NT2/D1 (cell line): Measurements from ENCODE around the gene PKDCC.

Experiments used
- DNase-seq: peaks from one replicate; pipeline ENCODE4 v3.0.0-alpha.2; 2011; ENCODE audit warnings: low read depth, low spot score
- H3K27me3 ChIP-seq: 2 replicates; pipeline ENCODE4 v1.6.0; 2011; ENCODE audit warnings: mild to moderate bottlenecking; ENCODE audit not compliant: insufficient read length, insufficient read depth
- H3K36me3 ChIP-seq: 2 replicates; pipeline ENCODE4 v1.6.1; 2011; ENCODE audit warnings: mild to moderate bottlenecking, low read length, mixed read lengths; ENCODE audit not compliant: insufficient read depth, insufficient read length
- H3K4me1 ChIP-seq: 2 replicates; pipeline ENCODE4 v1.5.1; 2011; ENCODE audit not compliant: insufficient read depth, insufficient read length
- H3K4me3 ChIP-seq: 2 replicates; pipeline ENCODE4 v1.5.1; 2011; ENCODE audit warnings: low read depth; ENCODE audit not compliant: insufficient read length
- H3K9ac ChIP-seq: 2 replicates; pipeline ENCODE4 v1.6.0; 2011; ENCODE audit warnings: low read depth; ENCODE audit not compliant: insufficient read length
- H3K9me3 ChIP-seq: 2 replicates; pipeline ENCODE4 v1.5.1; 2011; ENCODE audit warnings: mild to moderate bottlenecking, low read length; ENCODE audit not compliant: insufficient read depth
- SUZ12 ChIP-seq: IDR thresholded peaks from 2 replicates; pipeline ENCODE4 v1.6.1; 2011; ENCODE audit not compliant: insufficient read length, insufficient read depth; ENCODE audit errors: extremely low read depth
- YY1 ChIP-seq: IDR thresholded peaks from 2 replicates; pipeline ENCODE4 v1.6.1; 2011; ENCODE audit not compliant: insufficient read length, insufficient read depth
- ZNF274 ChIP-seq: IDR thresholded peaks from 2 replicates; pipeline ENCODE4 v1.6.1; 2011; ENCODE audit warnings: mild to moderate bottlenecking, low read depth, low read length

The PKDCC gene

DNA sequence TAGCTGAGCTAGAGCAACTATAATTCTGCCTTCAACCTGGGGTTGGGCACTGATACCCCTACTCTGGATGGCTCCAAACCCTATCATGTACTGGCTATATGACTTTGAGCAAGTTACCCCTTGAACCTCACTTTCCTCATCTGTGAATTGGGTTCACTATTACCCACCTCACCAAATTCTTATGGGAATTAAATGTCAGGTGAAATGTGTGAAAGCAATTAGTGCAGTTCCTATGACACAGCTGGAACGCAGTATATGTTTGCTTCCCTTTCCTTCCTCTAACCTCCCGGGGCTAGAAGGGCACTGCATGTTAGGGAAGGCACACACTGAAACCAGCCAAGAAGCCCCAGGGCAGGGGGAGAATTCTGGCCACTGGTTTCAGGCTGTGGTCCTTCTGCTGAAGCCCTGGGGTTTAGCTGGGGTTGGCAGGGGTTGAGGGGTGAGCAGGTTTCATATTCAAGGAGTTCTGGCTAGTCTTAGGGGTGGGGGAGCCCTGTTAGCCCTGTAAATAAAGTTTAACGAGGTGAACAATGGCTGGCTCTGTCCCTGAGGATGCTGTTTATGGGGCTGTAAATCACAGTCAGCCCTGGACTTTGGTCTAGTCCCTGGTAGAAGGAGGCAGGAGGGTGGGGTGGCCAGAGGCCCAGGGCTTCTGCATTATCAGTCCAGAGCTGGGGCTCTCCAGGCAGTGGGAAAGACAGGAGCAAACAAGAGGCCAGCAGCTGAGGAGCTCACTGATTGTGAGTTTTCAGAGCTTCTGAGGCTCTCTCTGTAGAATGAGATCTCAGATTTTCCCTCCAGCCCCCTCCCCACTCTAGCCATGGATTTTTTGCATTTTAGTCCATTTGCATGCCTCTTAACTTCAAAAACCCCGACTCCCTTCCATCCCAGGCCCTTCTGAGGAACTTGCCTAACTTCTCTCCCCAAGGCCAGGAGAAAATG, 8.0 kb downstream of the PKDCC start:
- TF ChIP-seq ZNF274 (no peak), YY1 (no peak), SUZ12 (no peak)
- DNase-seq = no peak
- no peaks in the 10 kb centered on the region for H3K9me3 ChIP-seq
- H3K4me1 ChIP-seq = peaks cover 29% of the 10 kb centered on the region
- H3K27me3 ChIP-seq = no peaks in the 10 kb centered on the region
- peaks cover 70% of the 10 kb centered on the region for H3K36me3 ChIP-seq
- H3K4me3 ChIP-seq = no peak overlapping the region
- H3K9ac ChIP-seq = peak overlapping the region; percentile 28

DNA sequence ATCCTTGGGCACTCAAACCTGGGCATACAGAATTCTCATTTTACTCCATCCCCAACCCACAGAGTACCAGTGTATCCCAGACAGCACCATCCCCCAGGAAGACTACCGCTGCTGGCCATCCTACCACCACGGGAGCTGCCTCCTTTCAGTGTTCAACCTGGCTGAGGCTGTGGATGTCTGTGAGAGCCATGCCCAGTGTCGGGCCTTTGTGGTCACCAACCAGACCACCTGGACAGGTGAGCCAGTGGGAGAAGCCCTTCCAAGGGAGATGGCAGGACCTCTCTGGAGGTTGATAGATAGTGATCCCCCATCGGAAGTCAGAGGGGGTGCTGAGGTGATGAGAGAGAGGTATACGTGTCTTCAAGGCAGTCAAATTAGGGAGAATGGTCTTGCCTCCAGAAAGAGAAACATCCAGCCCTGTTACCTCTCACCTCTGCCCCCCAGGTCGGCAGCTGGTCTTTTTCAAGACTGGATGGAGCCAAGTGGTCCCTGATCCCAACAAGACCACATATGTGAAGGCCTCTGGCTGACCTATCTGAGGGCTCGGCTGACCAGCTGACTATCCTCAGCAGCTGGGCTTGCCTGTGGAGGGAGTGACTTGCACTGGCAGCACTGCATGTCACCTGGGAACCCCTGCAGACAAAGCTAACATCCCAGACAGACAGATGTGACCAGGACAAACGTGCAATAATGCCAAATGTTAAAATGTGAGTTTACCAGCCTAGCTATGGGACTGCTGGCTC, 9.5 kb downstream of the PKDCC start:
- no peaks in the 10 kb centered on the region for H3K9me3 ChIP-seq
- no peaks in the 10 kb centered on the region for H3K27me3 ChIP-seq
- TF ChIP-seq SUZ12 = no peak
- no peak for TF ChIP-seq ZNF274
- no peak for TF ChIP-seq YY1
- H3K4me1 ChIP-seq = peaks cover 24% of the 10 kb centered on the region
- H3K36me3 ChIP-seq = peaks cover 64% of the 10 kb centered on the region
- H3K9ac ChIP-seq = no peak overlapping the region
- no peak for DNase-seq
- H3K4me3 ChIP-seq = no peak overlapping the region

DNA sequence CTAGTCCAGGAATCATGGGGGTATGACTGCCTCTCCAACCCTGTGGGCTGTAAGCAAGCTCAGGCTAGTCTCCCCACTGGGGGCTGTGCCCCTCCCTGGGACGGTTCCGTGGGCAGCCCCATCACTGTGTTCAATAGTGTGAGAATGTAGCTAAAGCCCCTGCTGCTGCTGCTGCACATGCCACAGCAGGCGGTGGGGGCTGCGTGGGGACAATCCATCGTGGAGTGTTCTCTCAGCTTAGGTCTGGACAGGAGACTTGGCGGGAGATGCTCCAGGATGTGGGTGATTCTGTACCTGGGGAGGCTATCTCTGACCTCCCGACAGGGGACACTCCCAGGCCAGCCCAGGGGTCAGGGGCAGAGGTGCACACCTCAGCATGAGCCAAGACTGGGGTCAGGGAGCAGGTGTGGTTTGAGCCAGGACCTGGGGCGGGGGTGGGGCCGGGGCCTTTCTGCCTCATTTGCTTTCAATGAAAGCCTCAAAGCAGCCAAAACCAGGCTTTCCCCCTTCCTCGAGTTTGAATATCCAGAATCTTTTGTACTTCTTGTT, 10.2 kb downstream of the PKDCC start:
- Histone ChIP-seq H3K27me3 (no peaks in the 10 kb centered on the region), H3K9me3 (no peaks in the 10 kb centered on the region), H3K4me1 (peaks cover 20% of the 10 kb centered on the region), H3K9ac (no peak overlapping the region), H3K4me3 (no peak overlapping the region), H3K36me3 (peaks cover 64% of the 10 kb centered on the region)
- no peak for TF ChIP-seq ZNF274
- TF ChIP-seq YY1 = no peak
- TF ChIP-seq SUZ12 = no peak
- DNase-seq = no peak

DNA sequence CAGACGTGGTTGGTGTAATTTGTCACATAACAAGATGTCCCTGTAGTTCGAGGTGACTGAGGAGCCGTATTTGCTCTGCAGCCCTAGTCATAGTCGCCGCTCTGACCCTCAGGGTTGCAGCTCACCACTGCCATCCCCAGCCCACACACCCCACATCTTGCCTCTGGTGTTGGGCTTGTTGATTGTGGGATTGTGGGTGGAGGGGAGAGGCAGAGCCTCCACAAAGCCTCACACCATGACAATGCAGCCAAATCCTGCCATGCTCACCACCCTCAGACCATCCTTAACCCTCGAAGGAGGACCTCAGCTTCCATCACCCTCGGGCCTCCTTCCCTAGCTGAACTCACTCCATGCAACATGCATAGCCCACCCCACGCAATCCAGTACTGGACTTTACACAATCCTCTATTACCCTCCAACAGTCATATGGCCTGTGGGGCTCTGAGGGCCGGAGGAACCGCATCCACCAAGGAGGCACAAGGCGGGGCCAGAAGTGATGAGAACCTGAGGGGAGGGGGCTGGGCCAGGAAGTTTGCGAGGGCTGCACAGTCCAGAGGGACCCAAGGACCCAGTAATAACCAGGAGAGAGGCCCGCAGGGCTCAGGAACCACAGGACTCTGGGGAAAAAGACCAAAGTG, 11.6 kb downstream of the PKDCC start:
- H3K4me1 ChIP-seq = peaks cover 6% of the 10 kb centered on the region
- H3K4me3 ChIP-seq = no peak overlapping the region
- H3K9me3 ChIP-seq = no peaks in the 10 kb centered on the region
- TF ChIP-seq SUZ12 (no peak), YY1 (no peak), ZNF274 (no peak)
- no peak for DNase-seq
- no peaks in the 10 kb centered on the region for H3K27me3 ChIP-seq
- H3K9ac ChIP-seq = no peak overlapping the region
- peaks cover 54% of the 10 kb centered on the region for H3K36me3 ChIP-seq

DNA sequence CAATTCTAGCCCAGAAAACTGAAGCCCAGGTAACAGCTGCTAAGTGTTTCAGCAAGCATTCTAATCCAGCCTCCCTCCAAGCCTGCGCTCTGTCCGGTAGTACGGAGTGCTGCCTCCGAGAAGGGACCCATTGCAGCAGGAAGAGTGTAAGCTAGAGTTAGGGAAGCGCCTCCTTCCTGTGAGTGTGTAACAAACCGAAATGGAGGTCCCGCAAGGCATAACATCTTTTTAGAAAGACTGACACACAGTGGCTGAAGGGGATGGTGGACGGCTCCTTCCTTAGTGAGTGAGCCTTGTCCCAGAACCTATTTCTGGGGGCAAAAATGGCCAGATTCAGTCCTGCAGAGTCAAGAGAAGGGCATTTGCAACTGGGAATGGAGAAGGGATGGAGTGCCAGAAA, 12.2 kb downstream of the PKDCC start:
- DNase-seq = no peak
- Histone ChIP-seq H3K36me3 (peaks cover 48% of the 10 kb centered on the region), H3K9me3 (no peaks in the 10 kb centered on the region), H3K9ac (no peak overlapping the region), H3K4me3 (no peak overlapping the region), H3K4me1 (peaks cover 5% of the 10 kb centered on the region), H3K27me3 (no peaks in the 10 kb centered on the region)
- no peak for TF ChIP-seq ZNF274
- no peak for TF ChIP-seq SUZ12

DNA sequence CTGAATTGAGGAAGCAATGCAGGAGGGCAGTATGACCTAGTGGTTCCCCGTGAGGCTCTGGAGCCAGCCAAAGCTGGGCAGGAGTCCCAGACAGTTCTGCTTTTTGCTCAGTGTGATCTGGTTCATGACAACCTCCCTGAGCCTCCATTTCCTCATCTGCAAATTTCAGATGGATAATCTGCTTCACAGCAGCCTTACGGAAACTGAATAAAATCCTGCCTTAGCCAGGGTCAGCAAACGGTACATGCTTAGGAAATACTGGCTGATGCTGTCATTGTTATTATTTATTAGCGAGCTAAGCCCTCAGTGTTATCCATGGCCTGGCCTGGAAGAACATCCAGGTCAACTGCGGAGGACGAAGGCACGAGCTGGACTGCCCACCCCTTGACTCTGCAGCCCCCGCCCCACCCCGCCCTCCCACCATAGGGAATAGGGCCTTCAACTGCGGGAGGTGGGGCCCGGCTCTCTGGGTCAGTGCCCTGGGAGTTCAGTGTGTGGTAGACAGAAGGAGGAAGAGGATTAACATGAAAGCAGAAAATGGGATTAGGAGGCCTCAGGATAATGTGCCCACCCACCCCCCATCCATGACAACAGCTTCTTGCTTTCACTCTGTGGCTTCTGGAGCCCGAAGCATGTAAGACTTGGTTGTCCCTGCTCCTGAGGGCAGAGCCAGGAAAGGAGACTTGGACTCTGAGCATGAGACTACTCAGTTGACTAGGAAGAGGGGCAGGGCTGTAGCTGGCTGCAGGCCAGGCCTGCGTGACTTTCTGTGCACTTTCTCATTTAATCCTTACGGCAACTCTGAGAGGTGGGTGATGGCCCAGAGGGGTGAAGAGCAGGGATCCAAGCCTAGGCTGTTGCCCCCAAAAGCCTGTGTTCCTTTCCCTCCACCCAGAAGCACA, 13.1 kb downstream of the PKDCC start:
- TF ChIP-seq YY1 (no peak), SUZ12 (no peak), ZNF274 (no peak)
- Histone ChIP-seq H3K4me1 (peaks cover under 1% of the 10 kb centered on the region), H3K27me3 (no peaks in the 10 kb centered on the region), H3K4me3 (no peak overlapping the region), H3K36me3 (peaks cover 39% of the 10 kb centered on the region), H3K9me3 (no peaks in the 10 kb centered on the region), H3K9ac (no peak overlapping the region)
- no peak for DNase-seq
